Cerebellar nuclear complex (tissue), 1 donor: Measurements from ENCODE around the gene C1orf52.

ENCODE experiments used
- DNase-seq, 2 experiments: peaks; one replicate each; lab custom pipeline; 2025; lab: John Stamatoyannopoulos, UW

C1orf52 gene

GRCh38 chr1:85259118-85259911, at the start of gene C1orf52:
Gene C1orf52 (minus strand): TSS chr1:85259662. CDS start chr1:85259633, 29 bp downstream.
- peak; percentile 20 to 77 for DNase-seq

GRCh38 chr1:85308833-85309350, 49.4 kb upstream of the C1orf52 start:
- DNase-seq = no peak

- peak in 1 of 2 experiments; percentile 41 for DNase-seq
Measured at GRCh38 chr1:85307987-85308832, 48.7 kb upstream of the C1orf52 start.

GRCh38 chr1:85306236-85306635, 46.8 kb upstream of the C1orf52 start:
- DNase-seq = no peak

GRCh38 chr1:85303440-85304162, 44.1 kb upstream of the C1orf52 start:
- DNase-seq = no peak

- DNase-seq = no peak
Measured at GRCh38 chr1:85300140-85300539, 40.7 kb upstream of the C1orf52 start.

- DNase-seq = no peak
Measured at GRCh38 chr1:85297855-85298629, 38.6 kb upstream of the C1orf52 start.

GRCh38 chr1:85297538-85297854, 38.0 kb upstream of the C1orf52 start:
- no peak for DNase-seq

- no peak for DNase-seq
Measured at GRCh38 chr1:85296980-85297379, 37.5 kb upstream of the C1orf52 start.

- no peak for DNase-seq
Measured at GRCh38 chr1:85295654-85296053, 36.2 kb upstream of the C1orf52 start.

GRCh38 chr1:85295006-85295431, 35.6 kb upstream of the C1orf52 start:
- DNase-seq = no peak

- DNase-seq = no peak
Measured at GRCh38 chr1:85290826-85291225, 31.4 kb upstream of the C1orf52 start.

- no peak for DNase-seq
Measured at GRCh38 chr1:85289848-85290335, 30.4 kb upstream of the C1orf52 start.

- no peak for DNase-seq
Measured at GRCh38 chr1:85289207-85289847, 29.9 kb upstream of the C1orf52 start.

GRCh38 chr1:85284202-85284601, 24.7 kb upstream of the C1orf52 start:
- DNase-seq = no peak

- no peak for DNase-seq
Measured at GRCh38 chr1:85283475-85284199, 24.2 kb upstream of the C1orf52 start.

GRCh38 chr1:85282424-85282823, 23.0 kb upstream of the C1orf52 start:
- no peak for DNase-seq

GRCh38 chr1:85280636-85281035, 21.2 kb upstream of the C1orf52 start:
- no peak for DNase-seq

- no peak for DNase-seq
Measured at GRCh38 chr1:85279458-85280080, 20.1 kb upstream of the C1orf52 start.
